HG03342 (cell line): Measurements from ENCODE around the gene CNTNAP1.

ENCODE experiments used
- ATAC-seq: cut with Tn5 transposase; IDR thresholded peaks from one replicate; pipeline ENCODE4 v1.9.1; 2021; ENCODE audit warnings: mild to moderate bottlenecking, moderate library complexity; ENCODE audit not compliant: unreplicated experiment

The CNTNAP1 gene

DNA sequence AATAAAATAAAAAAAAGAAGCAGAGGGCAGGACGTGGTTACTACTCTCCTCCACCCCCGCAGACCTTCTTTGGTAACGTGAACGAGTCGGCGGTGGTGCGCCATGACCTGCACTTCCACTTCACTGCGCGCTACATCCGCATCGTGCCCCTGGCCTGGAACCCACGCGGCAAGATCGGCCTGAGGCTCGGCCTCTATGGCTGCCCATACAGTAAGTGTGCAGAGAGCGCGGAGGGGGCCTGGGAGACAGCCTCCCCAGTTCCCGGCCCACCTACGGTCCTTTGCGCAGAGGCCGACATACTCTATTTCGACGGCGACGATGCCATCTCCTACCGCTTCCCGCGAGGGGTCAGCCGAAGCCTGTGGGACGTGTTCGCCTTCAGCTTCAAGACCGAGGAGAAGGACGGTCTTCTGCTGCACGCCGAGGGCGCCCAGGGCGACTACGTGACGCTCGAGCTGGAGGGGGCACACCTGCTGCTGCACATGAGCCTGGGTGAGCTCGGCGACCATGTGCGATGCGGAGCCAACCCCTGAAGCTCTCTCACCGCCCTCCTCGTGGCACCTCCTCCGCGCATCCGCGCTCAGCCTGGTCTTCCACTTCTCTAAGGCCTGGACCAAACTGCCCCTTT is 2.7 kb downstream of the CNTNAP1 start:
- ATAC-seq = no peak

DNA sequence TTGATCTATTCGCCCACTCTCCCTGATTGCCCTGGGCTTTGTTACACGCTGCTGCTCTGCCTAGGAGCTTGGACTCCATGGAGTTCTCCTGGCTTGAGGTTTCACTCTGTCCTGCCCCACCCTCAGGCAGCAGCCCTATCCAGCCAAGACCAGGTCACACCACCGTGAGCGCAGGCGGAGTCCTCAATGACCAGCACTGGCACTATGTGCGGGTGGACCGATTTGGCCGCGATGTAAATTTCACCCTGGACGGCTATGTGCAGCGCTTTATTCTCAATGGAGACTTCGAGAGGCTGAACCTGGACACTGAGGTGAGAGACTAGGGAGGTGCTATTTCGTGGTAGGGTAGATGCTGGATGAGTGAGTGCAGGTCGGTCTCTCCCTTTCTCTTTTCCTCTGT is 3.5 kb downstream of the CNTNAP1 start:
- no peak for ATAC-seq

DNA sequence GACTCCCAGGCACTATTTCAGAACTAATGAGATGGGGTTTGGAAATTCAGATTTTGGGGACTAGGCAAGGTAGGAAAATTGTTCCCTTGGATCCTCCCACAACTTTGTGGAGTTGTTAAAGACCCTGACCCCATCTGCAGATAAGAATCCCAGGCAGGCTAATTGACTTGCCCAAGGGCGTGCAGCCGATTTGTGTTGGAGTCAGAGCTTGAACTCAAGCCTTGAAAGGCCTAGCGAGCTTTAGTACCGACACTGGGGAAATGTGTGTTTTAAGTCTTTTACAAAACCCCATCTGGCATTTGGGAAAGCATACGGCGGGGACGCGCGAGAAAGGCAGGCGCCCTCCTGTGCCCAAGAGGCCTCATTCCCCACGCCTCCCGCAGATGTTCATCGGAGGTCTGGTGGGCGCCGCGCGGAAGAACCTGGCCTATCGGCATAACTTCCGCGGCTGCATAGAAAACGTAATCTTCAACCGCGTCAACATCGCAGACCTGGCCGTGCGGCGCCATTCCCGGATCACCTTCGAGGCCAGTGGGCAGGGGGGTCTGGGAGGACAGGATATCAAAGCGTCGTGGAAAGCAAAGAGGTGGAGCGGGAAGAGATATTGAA is 4.3 kb downstream of the CNTNAP1 start:
- no peak for ATAC-seq

DNA sequence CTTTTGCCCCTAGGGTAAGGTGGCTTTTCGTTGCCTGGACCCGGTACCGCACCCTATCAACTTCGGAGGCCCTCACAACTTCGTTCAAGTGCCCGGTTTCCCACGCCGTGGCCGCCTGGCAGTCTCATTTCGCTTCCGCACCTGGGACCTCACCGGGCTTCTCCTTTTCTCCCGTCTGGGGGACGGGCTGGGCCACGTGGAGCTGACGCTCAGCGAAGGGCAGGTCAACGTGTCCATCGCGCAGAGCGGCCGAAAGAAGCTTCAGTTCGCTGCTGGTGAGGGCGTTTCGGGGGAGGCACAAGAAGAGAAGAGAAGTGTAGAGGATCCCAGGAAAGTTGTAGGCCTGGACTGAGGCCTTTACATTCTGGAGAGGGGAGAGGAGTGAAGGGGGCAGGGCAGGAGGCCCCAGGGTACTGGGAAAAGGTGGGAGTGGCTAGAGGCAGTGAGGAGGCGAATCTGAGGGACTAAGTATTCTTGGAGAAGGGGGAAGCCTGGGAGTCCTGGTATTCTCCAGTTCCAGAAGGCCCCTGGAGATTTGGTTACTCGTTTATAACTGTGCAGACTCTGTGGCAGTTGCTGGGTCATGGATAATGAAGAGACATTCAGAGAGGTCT is 5.5 kb downstream of the CNTNAP1 start:
- no peak for ATAC-seq

DNA sequence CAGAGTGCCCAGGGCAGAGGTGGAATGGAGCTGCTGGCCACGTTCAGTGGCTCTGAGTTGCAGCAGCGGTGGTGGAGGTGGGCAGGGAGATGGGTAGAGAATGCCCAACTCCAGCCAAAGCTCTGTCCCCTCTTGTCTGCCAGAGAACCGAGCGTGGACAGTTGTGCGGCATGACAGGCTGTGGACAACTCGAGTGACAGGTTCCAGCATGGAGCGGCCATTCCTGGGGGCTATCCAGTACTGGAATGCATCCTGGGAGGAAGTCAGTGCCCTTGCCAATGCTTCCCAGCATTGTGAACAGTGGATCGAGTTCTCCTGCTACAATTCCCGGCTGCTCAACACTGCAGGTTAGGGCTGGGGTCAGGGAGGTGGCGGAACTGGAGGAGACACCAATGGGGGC is 8.3 kb downstream of the CNTNAP1 start:
- ATAC-seq = no peak

DNA sequence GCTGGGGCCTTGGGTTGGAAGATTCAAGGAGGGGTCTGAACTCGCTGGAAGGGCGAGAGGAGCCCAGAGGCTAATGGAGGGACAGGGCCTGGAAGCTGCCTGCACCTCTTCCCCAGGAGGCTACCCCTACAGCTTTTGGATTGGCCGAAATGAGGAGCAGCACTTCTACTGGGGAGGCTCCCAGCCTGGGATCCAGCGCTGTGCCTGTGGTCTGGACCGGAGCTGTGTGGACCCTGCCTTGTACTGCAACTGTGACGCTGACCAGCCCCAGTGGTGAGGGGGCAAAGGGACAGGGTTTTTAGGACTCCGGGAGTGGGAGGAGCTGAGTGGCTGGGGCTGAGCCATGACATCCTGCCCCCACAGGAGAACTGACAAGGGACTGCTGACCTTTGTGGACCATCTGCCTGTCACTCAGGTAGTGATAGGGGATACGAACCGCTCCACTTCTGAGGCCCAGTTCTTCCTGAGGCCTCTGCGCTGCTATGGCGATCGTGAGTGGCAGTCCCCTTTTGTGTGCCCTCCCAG is 8.8 kb downstream of the CNTNAP1 start:
- no peak for ATAC-seq

DNA sequence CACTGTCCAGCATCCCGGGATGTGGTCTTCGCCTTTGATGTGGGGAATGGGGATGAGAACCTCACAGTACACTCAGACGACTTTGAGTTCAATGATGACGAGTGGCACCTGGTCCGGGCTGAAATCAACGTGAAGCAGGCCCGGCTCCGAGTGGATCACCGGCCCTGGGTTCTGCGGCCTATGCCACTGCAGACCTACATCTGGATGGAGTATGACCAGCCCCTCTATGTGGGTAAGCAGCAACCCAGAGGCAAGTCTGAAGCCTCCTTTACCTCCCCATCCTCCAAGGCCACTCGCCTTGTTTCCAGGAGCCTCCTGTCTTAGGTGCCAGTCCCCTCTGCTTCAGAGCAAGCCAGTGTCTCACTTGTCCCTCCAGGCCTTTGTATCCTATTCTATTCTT is 10.2 kb downstream of the CNTNAP1 start:
- ATAC-seq = no peak

DNA sequence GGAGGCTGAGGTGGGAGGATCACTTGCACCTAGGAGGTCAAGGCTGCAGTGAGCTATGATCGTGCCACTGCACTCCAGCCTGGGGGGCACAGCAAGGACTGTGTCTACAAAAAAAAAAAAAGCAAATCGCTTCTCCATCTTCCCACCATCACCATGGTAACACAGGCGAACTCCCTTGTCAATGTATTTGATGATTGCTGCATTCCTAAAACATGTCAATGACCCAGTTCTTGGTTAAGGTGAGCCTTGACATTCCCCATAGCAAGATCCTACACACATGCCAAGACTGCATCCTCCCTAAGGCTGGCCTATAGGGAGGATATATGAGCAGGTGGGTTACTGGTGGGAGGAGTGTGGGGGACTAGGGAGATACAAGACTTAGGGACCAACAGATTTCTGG is 12.2 kb downstream of the CNTNAP1 start:
- ATAC-seq = no peak

DNA sequence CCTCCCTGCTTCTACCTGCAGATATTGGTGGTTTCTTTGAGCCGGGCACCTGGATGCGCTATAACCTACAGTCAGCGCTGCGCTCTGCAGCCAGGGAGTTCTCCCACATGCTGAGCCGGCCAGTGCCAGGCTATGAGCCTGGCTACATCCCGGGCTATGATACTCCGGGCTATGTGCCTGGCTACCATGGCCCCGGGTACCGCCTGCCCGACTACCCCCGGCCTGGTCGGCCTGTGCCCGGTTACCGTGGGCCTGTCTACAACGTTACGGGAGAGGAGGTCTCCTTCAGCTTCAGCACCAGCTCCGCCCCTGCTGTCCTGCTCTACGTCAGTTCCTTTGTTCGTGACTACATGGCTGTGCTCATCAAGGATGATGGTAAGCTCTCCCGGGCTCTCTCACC is 13.2 kb downstream of the CNTNAP1 start:
- ATAC-seq = no peak

DNA sequence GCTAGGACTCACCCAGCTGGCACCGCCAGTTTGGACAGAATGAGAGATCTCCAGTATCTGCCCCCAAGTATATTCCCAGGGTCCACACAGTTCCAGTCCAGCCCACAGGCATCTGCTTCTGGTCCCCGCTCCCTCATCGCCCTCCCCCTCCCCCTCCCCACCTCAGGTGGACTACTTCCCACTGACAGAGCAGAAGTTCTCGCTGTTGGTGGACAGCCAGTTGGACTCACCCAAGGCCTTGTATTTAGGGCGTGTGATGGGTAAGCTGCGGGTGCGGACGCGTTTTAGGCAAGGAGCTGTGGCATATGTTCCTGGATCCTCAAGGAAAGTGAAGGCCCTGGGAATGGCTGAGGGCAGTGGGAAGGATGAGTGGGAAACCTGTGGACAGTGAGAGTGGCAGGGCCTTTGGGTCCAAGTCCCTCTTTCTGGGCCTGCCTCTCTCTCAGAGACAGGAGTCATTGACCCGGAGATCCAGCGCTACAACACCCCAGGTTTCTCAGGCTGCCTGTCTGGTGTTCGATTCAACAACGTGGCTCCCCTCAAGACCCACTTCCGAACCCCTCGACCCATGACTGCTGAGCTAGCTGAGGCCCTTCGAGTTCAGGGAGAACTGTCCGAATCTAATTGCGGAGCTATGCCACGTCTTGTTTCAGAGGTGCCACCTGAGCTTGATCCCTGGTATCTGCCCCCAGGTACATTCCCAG is 14.9 kb downstream of the CNTNAP1 start:
- ATAC-seq = no peak

DNA sequence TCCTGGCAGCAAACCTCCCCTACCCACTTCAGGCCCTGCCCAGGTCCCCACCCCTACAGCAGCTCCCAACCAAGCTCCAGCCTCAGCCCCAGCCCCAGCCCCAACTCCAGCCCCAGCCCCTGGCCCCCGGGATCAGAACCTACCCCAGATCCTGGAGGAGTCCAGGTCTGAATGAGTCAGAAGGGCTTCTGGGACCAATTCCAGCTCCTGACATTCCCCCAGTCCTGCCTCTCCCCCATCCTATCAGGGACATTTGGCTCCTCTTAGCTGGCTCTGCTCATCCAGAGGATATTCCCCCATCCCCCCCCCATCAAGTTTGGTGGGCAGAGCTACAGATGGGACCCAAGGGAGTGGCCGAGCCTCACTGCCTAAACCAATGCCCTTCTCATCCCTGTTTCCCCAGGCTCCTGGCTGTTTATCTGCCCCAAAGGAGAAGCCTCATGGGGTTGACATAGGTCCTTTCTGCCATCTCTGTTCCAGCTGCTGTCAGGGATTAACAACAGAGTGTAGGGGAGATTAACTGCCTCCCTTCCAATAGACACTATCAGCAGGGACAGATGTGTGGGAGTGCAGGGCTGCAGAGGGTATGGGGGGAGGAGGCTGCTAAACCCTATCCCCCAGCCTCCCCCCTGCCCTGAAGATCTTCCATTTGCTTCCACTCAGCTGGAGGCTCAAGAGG is 16.5 kb downstream of the CNTNAP1 start:
- ATAC-seq = no peak

DNA sequence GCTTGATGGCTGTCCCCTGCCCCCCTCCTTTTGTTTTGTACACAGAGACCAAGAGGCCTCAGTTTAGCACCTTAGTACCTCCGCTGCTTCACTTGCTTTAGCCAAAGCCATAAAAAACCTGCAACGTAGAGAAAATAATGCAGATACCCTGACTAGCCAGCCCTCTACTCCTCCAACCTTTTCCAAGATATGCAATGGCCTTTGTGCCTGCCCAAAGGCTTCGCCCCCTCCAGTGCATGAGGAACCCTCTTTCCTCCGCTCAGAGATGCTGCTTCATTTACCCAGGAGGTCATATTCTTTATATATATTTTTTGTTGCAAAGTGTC is 17.0 kb downstream of the CNTNAP1 start:
- ATAC-seq = no peak

DNA sequence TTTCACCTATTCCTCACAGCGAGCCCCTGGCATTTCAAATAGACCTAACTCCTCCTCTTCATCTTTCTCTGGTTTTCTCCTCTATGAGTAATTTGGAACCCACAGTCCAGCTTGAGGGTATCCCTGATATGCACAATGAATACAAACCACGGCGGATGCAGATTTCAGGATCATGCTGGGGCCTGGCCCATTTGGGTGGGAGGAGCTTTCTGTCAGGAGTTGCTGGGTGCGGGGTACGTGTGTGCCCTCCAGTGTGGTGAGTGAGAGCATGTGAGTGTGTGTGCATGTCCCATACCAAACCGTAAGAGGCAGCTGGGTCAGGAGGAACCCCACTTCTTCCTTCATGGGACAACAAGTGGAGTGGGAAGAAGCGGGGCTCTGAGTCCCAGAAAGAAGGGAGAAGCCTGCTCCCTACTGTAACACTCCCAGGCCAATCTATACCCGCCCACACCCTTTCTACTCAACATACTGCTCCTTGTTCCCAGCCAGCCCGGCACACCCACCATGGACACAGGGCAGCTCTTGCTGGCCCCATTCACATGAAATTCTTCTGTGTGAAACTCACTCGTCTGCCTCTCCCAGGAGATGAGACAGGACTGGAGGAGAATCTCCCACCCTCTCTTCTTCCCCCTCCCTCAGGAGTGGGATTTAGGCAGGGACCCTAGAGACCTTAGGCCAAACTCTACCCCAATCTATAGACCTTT is 18.4 kb downstream of the CNTNAP1 start:
- no peak for ATAC-seq

DNA sequence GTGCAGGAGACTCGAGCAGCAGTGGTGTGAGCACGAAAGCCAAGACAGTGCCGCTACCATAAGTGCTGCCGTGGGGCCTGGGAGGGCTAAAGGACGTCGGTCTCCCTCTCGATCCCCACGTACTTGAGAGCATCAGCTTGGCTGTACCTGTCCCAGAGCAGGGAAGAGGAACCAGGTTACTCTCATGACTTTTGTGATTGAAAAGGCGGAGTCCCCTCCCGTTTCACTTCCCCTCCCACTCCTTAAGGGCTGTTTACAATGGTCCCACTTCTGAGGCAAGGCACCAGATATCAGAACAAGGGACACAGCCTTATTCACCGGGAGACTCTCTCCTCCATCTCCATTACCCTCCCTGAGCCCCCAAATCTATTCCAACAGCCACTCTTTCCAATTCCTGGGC is 20.1 kb downstream of the CNTNAP1 start:
- no peak for ATAC-seq

DNA sequence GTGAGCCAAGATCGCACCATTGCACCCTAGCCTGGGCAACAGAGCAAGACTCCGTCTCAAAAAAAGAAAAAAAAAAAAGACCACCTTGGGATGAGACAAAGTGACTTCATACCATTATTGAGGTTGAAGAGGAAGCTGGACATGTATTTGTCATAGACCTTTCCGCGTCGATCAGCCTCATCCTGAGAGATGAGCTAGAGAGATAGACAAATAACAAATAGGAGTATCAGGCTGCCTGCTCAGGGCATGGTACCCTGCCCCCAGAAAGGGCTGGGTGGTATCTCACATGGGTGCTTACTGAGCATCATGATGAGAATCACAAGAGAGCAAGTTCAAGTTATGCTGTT is 22.1 kb downstream of the CNTNAP1 start:
- peak; percentile 21 for ATAC-seq

DNA sequence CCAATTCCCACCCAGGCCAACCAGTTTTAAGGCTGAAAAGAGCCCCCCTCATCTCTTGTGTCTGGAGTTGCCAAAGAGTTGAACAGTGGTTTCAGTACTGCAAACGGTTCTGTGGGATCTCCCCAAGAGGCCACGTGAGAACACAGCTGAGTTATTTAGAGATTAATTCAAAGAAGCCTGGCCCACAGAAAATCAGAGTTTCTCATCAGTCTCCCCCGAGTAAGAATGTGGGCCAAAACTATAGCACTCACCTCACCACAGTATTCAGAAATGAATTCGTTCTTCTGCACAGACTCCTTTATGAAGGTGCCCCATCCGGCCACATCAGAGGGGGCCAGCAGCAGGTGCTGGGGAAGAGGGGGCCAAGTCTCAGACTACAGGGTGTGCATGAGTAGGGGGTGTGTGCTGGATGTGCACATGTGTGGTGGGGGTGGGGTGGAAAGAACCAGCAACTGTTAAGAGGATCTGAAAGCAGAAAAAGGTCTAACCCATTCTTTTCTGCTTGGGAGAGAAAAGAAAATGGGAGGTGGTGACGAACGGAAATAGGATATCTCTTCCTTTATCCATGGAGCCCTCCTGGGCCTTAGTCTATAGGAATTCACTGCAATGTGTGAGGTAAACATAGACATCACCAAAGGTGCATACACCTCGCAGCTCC is 22.6 kb downstream of the CNTNAP1 start:
- peak; percentile 62 for ATAC-seq

DNA sequence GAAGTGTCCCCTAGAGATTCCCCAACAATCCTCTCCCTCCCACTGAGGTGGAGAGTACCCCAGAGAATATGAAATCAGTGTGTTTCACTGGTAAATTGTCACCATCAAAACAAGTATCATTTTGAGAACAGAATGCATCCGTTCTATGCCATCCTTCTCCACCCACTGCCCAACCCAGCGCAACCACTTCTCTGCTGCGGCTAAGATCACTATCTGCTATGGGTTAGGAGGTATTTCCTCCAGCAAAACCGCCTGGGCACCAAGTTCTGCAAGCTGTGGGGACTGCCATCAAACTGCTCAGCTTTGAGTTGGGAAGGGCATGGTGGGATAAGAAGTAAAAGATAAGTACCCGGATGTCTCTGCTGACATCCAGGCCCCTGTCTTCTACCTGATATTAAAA is 24.4 kb downstream of the CNTNAP1 start:
- no peak for ATAC-seq

DNA sequence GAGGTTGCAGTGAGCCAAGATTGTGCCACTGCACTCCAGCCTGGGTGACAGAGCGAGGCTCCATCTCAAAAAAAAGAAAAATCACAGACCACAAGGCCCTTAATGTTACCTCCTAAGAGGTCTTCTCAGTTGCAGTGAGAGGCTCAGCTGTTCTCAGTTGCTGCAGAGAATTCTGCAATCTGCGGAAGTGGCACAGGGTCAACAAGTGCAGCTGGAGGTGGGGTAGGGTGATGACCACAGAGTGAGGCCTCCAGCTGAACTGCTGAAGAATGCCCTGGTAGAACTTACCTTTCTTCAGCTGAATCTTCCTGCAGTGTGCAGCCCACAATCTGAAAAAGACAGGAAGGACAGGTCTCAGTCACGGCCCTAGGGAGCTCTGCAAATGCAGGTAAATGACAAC is 26.3 kb downstream of the CNTNAP1 start:
- ATAC-seq = no peak

DNA sequence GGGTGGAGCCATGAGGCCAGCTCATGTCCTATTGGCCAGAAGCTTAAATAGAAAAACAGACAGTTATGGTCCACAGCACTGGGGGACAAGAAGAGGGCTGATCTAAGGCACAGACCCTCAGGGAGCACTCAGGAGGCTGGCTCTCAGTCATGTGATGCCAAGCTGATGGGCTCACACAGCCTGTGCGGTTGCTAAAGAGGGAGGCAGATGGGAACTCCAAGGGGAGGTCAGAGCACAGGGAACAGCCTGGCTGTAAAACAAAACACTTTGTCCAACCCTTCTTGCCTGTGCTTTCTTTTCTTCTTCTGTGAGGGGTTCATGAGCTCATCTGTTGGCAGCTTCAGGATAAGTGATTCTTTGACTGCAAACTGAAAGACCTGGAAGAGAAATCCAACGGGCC is 27.2 kb downstream of the CNTNAP1 start:
- ATAC-seq = no peak

DNA sequence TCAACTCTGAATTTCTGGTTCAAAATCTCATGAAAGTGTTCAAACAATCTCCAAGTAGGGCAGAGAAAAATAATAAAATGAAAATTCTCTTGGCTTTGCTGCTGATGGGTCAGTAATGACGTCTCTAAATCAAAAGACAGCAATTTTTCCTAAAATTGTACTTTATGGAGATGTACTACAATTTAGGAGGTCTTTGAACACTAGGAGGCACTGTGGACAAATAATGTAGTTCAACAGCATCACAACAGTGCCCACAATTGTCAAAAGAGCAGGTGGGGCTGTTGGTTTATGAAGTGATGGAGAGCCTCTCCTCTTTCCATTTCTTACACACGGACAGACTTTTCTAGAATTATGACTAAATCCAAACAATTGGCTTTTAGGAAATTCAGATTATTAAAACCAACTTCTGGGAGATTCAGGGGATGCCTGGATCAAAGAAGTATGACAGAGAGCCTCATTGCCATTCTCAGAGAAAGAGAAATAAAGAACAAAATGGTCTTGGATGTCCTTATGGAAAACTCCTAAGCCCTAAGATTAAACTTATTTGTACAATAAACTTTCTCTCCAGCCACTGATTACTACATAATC is 38.8 kb downstream of the CNTNAP1 start:
- no peak for ATAC-seq
